ENCODE measurements around the gene IRF1. TPM values are rescaled to one million over a fixed set of nuclear protein-coding genes. Genes with fewer than 3 reads are reported as not detected.
A peak's percentile ranks its signal among the peaks of the same experiment; 100 is the strongest.

The IRF1 gene
- total RNA-seq, 1 experiment from 2014 or later: 36.1 TPM

- DNase-seq (ENCODE audit: low read depth): peak; percentile 58
Observed at GRCh38 chr5:132500931-132501628, 10.5 kb upstream of the IRF1 start.

- no peak for DNase-seq (ENCODE audit: low read depth)
Observed at GRCh38 chr5:132500244-132500930, 9.8 kb upstream of the IRF1 start.

DNA sequence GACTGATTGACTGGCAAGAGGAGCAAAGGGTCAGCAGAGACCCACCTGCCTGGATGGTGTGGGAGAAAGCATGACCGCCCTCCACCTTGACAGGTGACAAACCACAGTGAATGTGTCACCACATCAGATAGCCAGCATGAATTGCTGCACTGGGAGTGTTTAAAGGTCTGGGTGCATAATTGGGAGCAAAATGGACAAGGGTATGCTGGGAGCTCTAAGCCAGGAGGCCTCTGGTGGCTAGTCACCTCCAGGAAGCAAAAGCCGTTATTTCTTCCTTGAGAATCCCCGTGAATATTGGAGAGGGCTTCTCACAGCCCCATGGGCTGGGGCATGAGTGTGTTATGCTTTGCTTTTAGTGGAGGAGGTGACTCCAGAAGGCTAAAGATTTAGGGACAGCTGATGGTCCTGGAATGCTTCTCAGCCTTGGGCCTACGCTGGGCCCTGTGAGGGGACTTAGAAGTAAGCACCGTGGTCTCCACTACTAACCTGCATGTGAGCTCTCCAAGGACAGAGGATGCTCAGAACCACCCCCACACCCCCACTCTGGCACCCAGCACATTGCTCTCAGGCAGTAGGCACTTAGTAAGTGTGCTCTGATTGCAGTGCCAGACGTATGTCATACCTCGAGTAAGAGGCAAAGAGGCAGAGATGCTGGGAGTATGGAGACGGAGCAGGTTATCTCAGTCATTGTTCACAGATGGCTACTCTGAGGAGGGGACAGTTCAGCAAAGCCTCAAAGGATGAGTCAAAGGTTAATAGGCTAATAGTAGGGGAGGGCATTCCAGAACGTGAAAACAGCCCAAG, 9.1 kb upstream of the IRF1 start:
- no peak for DNase-seq (ENCODE audit: low read depth)

DNA sequence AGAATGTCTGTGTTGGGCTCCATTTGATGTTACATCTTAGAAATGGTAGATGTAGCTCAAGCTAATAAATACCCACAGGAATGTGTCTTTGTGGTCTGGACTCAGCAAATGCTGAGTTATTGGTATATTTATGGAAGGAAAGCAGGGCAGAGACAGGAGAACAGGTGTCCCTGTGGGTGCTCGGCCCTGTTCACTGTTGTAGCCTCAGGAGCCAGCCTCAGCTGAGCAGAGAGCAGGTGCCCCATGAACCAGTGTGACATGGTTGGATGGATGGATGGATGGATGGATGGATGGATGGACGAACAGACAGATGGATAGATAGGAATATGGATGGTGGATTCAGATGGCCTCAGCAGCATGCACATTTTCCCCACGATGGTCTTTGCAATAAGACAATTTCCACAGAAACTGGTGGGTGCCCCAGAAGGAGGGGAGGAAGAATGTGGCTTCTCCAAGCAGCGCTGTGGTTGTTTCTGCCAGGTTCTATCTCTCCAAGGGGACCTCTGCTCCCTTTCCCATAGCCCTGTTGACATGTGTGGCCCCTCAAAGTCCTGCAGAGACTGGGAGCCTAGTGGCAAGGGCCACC, 8.2 kb upstream of the IRF1 start:
- DNase-seq (ENCODE audit: low read depth): peak; percentile 74

- DNase-seq (ENCODE audit: low read depth): peak; percentile 90
Observed at GRCh38 chr5:132498152-132498551, 7.6 kb upstream of the IRF1 start.

DNA sequence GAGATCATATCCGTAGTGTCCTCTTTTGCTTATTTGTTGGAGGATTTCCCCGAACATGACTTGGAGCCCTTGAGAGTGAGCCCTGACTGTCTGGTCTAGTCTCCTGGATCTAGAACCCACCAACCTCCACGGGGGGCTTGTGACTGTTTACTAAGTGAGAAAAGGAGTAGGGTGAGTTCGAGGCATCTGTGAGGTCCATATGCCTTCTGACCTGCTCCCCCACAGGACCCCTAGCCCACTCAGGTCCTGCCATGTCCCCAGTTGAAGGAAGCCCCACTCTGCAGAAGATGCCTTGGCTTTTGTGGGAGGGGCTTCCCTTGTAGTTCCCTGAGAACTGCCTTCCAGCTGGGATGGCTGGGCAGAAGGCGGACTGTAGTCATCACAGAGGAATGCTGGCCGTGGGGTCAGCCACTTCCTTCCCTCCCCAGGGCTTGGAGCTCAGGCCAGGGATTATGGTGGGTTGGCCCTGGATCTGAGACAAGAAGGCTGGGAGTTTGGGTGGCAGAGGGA, 7.0 kb upstream of the IRF1 start:
- peak; percentile 98 for DNase-seq (ENCODE audit: low read depth)

- peak; percentile 92 for DNase-seq (ENCODE audit: low read depth)
Observed at GRCh38 chr5:132496631-132497487, 6.3 kb upstream of the IRF1 start.

- DNase-seq (ENCODE audit: low read depth): peak; percentile 95
Observed at GRCh38 chr5:132496191-132496630, 5.6 kb upstream of the IRF1 start.

- DNase-seq (ENCODE audit: low read depth): peak; percentile 93
Observed at GRCh38 chr5:132495667-132496190, 5.2 kb upstream of the IRF1 start.

DNA sequence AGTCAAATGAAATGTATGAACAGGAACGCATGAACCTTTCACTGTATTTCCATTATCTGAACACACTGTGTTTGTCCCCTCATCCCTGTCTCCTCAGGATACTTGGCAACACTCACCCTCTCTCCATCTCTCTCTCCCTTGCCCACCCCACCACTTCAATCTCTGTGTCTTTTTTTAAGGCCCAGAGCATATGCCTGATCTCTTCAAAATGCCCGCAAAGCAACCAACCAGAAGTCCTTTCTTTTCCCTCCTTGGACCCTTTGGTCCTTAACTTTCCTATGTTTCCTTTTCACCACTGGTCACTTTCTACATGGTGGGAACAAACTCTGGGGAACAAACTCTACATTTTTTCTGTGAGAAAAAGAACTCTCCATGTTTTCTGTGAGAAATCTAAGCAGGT, 3.2 kb upstream of the IRF1 start:
- no peak for DNase-seq (ENCODE audit: low read depth)

DNA sequence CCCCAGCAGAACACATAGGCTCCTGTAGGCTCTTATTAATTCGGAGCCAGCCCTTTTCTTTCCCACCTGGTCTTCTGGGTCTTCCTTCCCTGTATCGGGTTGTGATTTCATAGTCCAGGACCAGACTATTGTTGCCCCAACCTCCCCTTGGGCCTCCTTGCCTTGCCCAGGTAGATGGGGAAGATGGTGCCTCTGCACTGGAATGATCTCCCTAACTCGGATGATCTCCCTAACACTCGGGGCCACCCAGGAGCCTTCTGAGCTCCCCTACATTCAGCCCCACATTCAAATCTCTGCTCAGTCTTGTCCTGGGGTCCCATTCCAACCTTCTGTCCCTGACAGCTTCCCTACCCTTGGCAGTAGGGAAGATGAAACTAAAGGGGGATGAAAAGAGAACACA, 2.7 kb upstream of the IRF1 start:
- DNase-seq (ENCODE audit: low read depth): no peak

GRCh38 chr5:132492386-132493125, 2.0 kb upstream of the IRF1 start:
- DNase-seq (ENCODE audit: low read depth): peak; percentile 61

DNA sequence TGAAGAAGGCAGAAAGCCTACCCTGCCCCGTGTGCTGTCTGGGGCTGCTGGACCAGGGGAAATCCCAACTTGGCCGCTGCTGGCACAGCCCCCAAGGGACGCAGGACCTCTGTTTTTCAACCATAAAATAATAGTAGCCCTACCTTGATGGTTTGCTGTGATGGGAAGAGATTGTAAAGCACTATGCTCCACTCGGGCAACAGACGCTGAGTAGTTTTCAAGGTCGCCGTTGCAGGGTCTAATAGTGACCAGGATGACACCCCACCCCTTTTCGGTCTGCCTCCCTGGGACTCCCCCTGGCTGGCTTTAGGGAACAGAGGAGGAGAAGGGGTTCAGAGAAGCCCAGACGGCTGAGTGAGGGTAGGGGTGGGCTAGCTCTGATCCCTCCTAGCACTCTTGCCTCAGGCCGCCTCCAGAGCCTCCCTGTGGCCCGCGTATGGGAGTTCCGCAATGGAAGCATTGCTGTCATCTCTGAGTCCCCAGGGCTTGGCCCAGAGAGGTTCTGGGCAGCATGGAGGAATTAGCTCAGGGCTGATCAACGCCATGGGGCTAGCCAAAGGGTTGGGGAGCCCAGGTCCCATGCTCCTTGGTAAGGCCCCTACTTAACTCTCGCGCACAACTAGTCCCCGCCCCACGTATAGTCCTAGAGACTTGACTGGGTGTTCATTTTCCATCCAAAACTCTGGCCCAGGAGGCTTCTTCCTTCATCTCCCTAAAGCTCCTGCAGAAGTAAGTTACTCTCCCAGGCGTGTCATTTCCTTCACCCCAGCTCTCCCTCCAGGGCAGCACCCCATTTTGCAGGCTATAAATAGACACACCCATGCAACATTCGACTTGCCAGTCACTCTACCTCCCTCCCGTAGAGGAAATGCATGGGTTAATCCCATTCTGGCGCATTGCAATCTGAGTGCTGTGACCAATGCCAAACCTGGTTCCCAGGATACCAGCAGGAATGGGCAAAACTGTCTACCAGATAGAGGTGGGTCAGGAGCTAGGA, 1.1 kb upstream of the IRF1 start:
- no peak for DNase-seq (ENCODE audit: low read depth)

GRCh38 chr5:132489871-132490483, 596 bp downstream of the IRF1 start:
- peak; percentile 55 for DNase-seq (ENCODE audit: low read depth)

- no peak for DNase-seq (ENCODE audit: low read depth)
Observed at GRCh38 chr5:132489051-132489770, 1.4 kb downstream of the IRF1 start.

DNA sequence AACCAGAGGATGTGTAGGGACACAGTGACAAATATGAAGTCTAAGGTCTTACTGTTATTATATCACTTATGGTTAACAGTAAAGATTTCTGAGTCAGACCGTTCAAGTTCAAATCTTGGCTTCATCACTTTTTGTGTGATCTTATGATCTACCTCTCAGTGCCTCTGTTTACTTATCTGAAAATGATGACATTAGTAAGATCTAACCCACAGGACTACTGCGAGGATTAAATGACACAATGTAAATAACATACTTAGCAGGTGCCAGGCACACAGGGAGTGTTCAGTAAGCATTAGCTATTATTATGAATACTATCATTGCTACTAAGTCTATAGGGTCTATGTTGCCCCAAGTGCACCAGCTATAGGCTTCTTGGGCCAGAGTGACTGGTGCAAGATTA, 2.0 kb downstream of the IRF1 start:
- DNase-seq (ENCODE audit: low read depth): no peak

DNA sequence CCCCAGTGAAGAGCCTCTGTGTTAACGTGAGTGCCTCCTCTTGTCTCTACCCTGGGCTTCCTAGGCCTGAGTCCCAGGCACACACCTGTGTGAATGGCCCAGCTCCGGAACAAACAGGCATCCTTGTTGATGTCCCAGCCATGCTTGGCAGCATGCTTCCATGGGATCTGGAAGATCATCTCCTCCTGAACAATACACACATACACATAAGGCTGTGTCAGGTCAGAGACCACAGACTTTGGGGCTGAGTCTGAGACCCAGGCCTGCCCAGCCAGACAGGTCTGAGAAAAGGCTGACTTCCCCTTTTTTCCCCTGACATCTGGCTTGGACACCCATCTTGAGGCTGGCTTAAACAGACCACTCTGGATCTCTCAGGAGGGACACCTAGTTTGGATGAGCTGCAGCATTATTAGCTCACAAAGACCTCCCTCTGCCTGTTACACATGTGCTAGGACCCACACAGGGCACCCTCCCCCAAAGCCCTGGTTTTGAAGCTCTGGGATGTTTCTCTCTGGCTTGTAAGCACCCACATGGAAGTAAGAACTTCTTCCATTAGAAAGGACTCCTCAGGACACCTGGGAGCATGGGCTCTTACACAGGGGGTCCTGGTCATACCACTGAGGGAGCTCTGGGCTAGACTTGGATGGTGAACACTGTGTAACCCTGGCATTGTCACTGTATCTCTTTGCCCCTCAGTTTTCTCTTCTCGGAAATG, 2.6 kb downstream of the IRF1 start:
- DNase-seq (ENCODE audit: low read depth): no peak

Measured in M059J (cell line).